NCI-H2196 treated with DMSO at 0.1 percent for 48 hours (cell line): ENCODE data around the gene ACSL5.

Source experiments
- DNase-seq: peaks from one replicate; lab custom pipeline; 2025; ENCODE audit not compliant: unreplicated experiment; lab: John Stamatoyannopoulos, UW

The ACSL5 gene

GRCh38 chr10:112373912-112374338, at the start of gene ACSL5:
Gene ACSL5, plus strand, starts transcription at chr10:112374116. Its CDS starts 20,831 bp downstream, at chr10:112394947.
- DNase-seq, result no peak

GRCh38 chr10:112327678-112328077, 46.2 kb upstream of the ACSL5 start:
- no peak for DNase-seq

- no peak for DNase-seq
Observed at GRCh38 chr10:112330162-112330561, 43.8 kb upstream of the ACSL5 start.

- no peak for DNase-seq
Observed at GRCh38 chr10:112330607-112331160, 43.2 kb upstream of the ACSL5 start.

- DNase-seq, result no peak
Observed at GRCh38 chr10:112332022-112332421, 41.9 kb upstream of the ACSL5 start.

GRCh38 chr10:112332509-112333228, 41.2 kb upstream of the ACSL5 start:
- DNase-seq, result no peak

GRCh38 chr10:112333452-112333851, 40.5 kb upstream of the ACSL5 start:
- no peak for DNase-seq

- no peak for DNase-seq
Observed at GRCh38 chr10:112335111-112335867, 38.6 kb upstream of the ACSL5 start.

- no peak for DNase-seq
Observed at GRCh38 chr10:112335868-112336265, 38.0 kb upstream of the ACSL5 start.

- DNase-seq, result no peak
Observed at GRCh38 chr10:112336556-112337201, 37.2 kb upstream of the ACSL5 start.

- DNase-seq, result no peak
Observed at GRCh38 chr10:112338957-112339356, 35.0 kb upstream of the ACSL5 start.

GRCh38 chr10:112340601-112341000, 33.3 kb upstream of the ACSL5 start:
- no peak for DNase-seq

- no peak for DNase-seq
Observed at GRCh38 chr10:112343056-112343806, 30.7 kb upstream of the ACSL5 start.

- DNase-seq, result no peak
Observed at GRCh38 chr10:112344261-112344660, 29.7 kb upstream of the ACSL5 start.

GRCh38 chr10:112345202-112345601, 28.7 kb upstream of the ACSL5 start:
- no peak for DNase-seq

- no peak for DNase-seq
Observed at GRCh38 chr10:112345743-112346142, 28.2 kb upstream of the ACSL5 start.

- no peak for DNase-seq
Observed at GRCh38 chr10:112346774-112347173, 27.1 kb upstream of the ACSL5 start.

- DNase-seq, result no peak
Observed at GRCh38 chr10:112347709-112348671, 25.9 kb upstream of the ACSL5 start.

GRCh38 chr10:112348759-112349158, 25.2 kb upstream of the ACSL5 start:
- no peak for DNase-seq
